Tibial artery (tissue), 4 donors: ENCODE data around the gene GSG1L.

ENCODE experiments used
- DNase-seq, 2 donors: peaks; one replicate each; pipeline ENCODE4 v3.0.0-alpha.2; 2019
- H3K27ac ChIP-seq, 2 donors: fragments of 200-600 bp; sonication (generic) in 1 of 2; 1 replicate in 1 of 2; 2 replicates in 1 of 2; pipeline ENCODE4 v1.5.1; 2018 to 2019; ENCODE audit warnings: mild to moderate bottlenecking in 1 of 2
- H3K27me3 ChIP-seq, 2 donors: fragments of 200-600 bp; sonication (generic) in 1 of 2; one replicate each; pipeline versions ENCODE4 v1.5.1 to v1.6.0; 2016 to 2019
- H3K36me3 ChIP-seq, 3 donors: fragments of 200-600 bp; sonication (generic) in 2 of 3; one replicate each; pipeline ENCODE4 v1.5.1; 2016 to 2019; ENCODE audit warnings: mild to moderate bottlenecking in 2 of 3
- H3K4me1 ChIP-seq, 4 donors: fragments of 200-600 bp; sonication (generic) in 2 of 4; 1 replicate in 3 of 4; 2 replicates in 1 of 4; pipeline ENCODE4 v1.5.1; 2016 to 2019
- H3K4me3 ChIP-seq, 2 donors: fragments of 200-600 bp; sonication (generic) in 1 of 2; 1 replicate in 1 of 2; 2 replicates in 1 of 2; pipeline ENCODE4 v1.5.1; 2018 to 2019; ENCODE audit warnings: mild to moderate bottlenecking in 2 of 2
- H3K9me3 ChIP-seq, 3 donors: fragments of 200-600 bp; sonication (generic) in 1 of 3; one replicate each; pipeline ENCODE4 v1.5.1; 2016 to 2019
- CTCF ChIP-seq, 2 experiments: fragments of 200-600 bp in 1 of 2; fragments of 450-650 bp in 1 of 2; IDR thresholded peaks; one replicate each; pipeline ENCODE4 v1.5.1; 2017 to 2019; ENCODE audit warnings: antibody characterized with exemption in 2 of 2, mild to moderate bottlenecking in 1 of 2, moderate library complexity in 1 of 2
- intact Hi-C: fragments of 100-400 bp; cut with DNase I; formaldehyde crosslinking; loops from one replicate; pipeline ENCODE4 v1.15.0; 2023; ENCODE audit warnings: low total_unique reads

GSG1L gene

GRCh38 chr16:27824786-27825185 lies 238.7 kb downstream of the GSG1L start:
- H3K27ac ChIP-seq: no peak overlapping the region
- DNase-seq: no peak
- intact Hi-C loops: no loop called here
- no peaks in the 10 kb centered on the region for H3K4me1 ChIP-seq
- H3K9me3 ChIP-seq: peaks cover 0 to 4% (median under 1%) of the 10 kb centered on the region in 3 donors
- H3K27me3 ChIP-seq: no peaks in the 10 kb centered on the region
- no peak for TF ChIP-seq CTCF (IDR thresholded peaks at IDR 0.05)
- H3K4me3 ChIP-seq: no peak overlapping the region
- H3K36me3 ChIP-seq: no peaks in the 10 kb centered on the region

- H3K4me3 ChIP-seq: no peak overlapping the region
- no peaks in the 10 kb centered on the region for H3K27me3 ChIP-seq
- no peak for DNase-seq
- no peak overlapping the region for H3K27ac ChIP-seq
- intact Hi-C loops: no loop called here
- no peak for TF ChIP-seq CTCF (IDR thresholded peaks at IDR 0.05)
- H3K36me3 ChIP-seq: no peaks in the 10 kb centered on the region
- no peaks in the 10 kb centered on the region for H3K4me1 ChIP-seq
- H3K9me3 ChIP-seq: no peaks in the 10 kb centered on the region
These were observed 239.5 kb downstream of the GSG1L start for GRCh38 chr16:27824006-27824405.

- intact Hi-C loops: no loop called here
- Histone ChIP-seq H3K4me1 (no peaks in the 10 kb centered on the region), H3K27ac (no peak overlapping the region), H3K36me3 (no peaks in the 10 kb centered on the region), H3K4me3 (no peak overlapping the region), H3K27me3 (no peaks in the 10 kb centered on the region), H3K9me3 (no peaks in the 10 kb centered on the region)
- no peak for DNase-seq
- TF ChIP-seq CTCF (IDR thresholded peaks at IDR 0.05): no peak
These were observed 240.1 kb downstream of the GSG1L start for GRCh38 chr16:27823421-27823820.

- Histone ChIP-seq H3K27ac (no peak overlapping the region), H3K4me1 (no peaks in the 10 kb centered on the region), H3K27me3 (no peaks in the 10 kb centered on the region), H3K36me3 (no peaks in the 10 kb centered on the region), H3K9me3 (no peaks in the 10 kb centered on the region), H3K4me3 (no peak overlapping the region)
- DNase-seq: no peak
- no peak for TF ChIP-seq CTCF (IDR thresholded peaks at IDR 0.05)
- intact Hi-C loops: no loop called here
These were observed 240.5 kb downstream of the GSG1L start for GRCh38 chr16:27822996-27823395.

GRCh38 chr16:27822529-27822928 lies 241.0 kb downstream of the GSG1L start:
- no peak for DNase-seq
- intact Hi-C loops: no loop called here
- H3K4me3 ChIP-seq: no peak overlapping the region
- no peak for TF ChIP-seq CTCF (IDR thresholded peaks at IDR 0.05)
- H3K36me3 ChIP-seq: no peaks in the 10 kb centered on the region
- H3K27ac ChIP-seq: no peak overlapping the region
- H3K4me1 ChIP-seq: no peaks in the 10 kb centered on the region
- H3K27me3 ChIP-seq: no peaks in the 10 kb centered on the region
- no peaks in the 10 kb centered on the region for H3K9me3 ChIP-seq

- Histone ChIP-seq H3K9me3 (no peaks in the 10 kb centered on the region), H3K4me1 (no peaks in the 10 kb centered on the region), H3K36me3 (no peaks in the 10 kb centered on the region), H3K27ac (no peak overlapping the region), H3K4me3 (no peak overlapping the region), H3K27me3 (no peaks in the 10 kb centered on the region)
- TF ChIP-seq CTCF (IDR thresholded peaks at IDR 0.05): no peak
- DNase-seq: no peak
- intact Hi-C loops: no loop called here
These were observed 242.7 kb downstream of the GSG1L start for GRCh38 chr16:27820646-27821345.
